HCT116 (cell line): Measurements from ENCODE around the gene BTNL9. TPM values are rescaled to one million over a fixed set of nuclear protein-coding genes. Genes with fewer than 3 reads are reported as not detected.

Experiments used
- ATAC-seq: fragments of 200-7000 bp; cut with Tn5 transposase; 2 replicates; pipeline ENCODE4 v1.9.1; 2020; ENCODE audit warnings: mild to moderate bottlenecking, moderate library complexity
- BruUV-seq: library from RNA; stranded (reverse); fragments of 400-500 nt; replicated peaks from 2 replicates; lab custom pipeline; 2021; lab: Mats Ljungman, UMichigan
- CTCF ChIA-PET: fragments of 300-600 bp; sonication (Branson Sonifier 250); formaldehyde crosslinking; loops from one replicate; lab custom pipeline; 2021; ENCODE audit warnings: antibody characterized with exemption; lab: Charles Lee
- POLR2A ChIA-PET: fragments of 300-600, 350-600 bp; sonication (Branson Sonifier 250); formaldehyde crosslinking; loops from one replicate; lab custom pipeline; 2021; ENCODE audit warnings: antibody characterized with exemption; lab: Charles Lee
- RAD21 ChIA-PET, 2 experiments: fragments of 300-600 bp; sonication (Branson Sonifier 250); formaldehyde crosslinking; loops; one replicate each; lab custom pipeline; 2023; ENCODE audit warnings: low total read pairs in 2 of 2; ENCODE audit not compliant: uncharacterized antibody in 2 of 2, unreplicated experiment in 2 of 2, low non-redundant PET in 1 of 2; lab: Charles Lee
- DNase-seq: peaks from one replicate; pipeline ENCODE4 v3.0.0-alpha.2; 2010; ENCODE audit warnings: low read depth, low spot score
- H2AFZ ChIP-seq: fragments of 200-600 bp; shearing (Covaris generic), sonication (generic); 2 replicates; pipeline ENCODE4 v1.6.1; 2017; ENCODE audit warnings: low read depth, mixed run types, mixed read lengths, antibody characterized with exemption, low read length; ENCODE audit not compliant: poor library complexity, severe bottlenecking
- H3K27ac ChIP-seq: 2 replicates; pipeline ENCODE4 v1.5.1; 2012; ENCODE audit warnings: low read depth, low read length
- H3K27me3 ChIP-seq: fragments of 200-600 bp; sonication (generic); 2 replicates; pipeline ENCODE4 v1.6.1; 2016; ENCODE audit warnings: mixed run types, low read length, mixed read lengths; ENCODE audit not compliant: insufficient read depth
- H3K36me3 ChIP-seq, 2 experiments: fragments of 200-500 bp in 1 of 2; fragments of 200-600 bp in 1 of 2; sonication (Bioruptor generic) in 1 of 2; sonication (generic) in 1 of 2; 2 replicates each; pipeline versions ENCODE4 v1.5.1 to v1.6.1; 2014 to 2016; ENCODE audit warnings: low read length in 2 of 2, inconsistent platforms in 1 of 2, mixed read lengths in 1 of 2, mixed run types in 1 of 2; ENCODE audit not compliant: insufficient read depth in 2 of 2, control insufficient read depth in 1 of 2
- H3K4me1 ChIP-seq, 2 experiments: fragments of 200-600 bp in 1 of 2; sonication (generic) in 1 of 2; 2 replicates each; pipeline versions ENCODE4 v1.5.1 to v1.6.1; 2012 to 2017; ENCODE audit warnings: low read length in 2 of 2, inconsistent platforms in 1 of 2, mild to moderate bottlenecking in 1 of 2, mixed read lengths in 1 of 2, mixed run types in 1 of 2, moderate library complexity in 1 of 2; ENCODE audit not compliant: insufficient read depth in 2 of 2, control insufficient read depth in 1 of 2
- H3K4me2 ChIP-seq: fragments of 200-600 bp; sonication (generic); 2 replicates; pipeline ENCODE4 v1.6.1; 2017; ENCODE audit warnings: mixed run types, low read length, mixed read lengths
- H3K4me3 ChIP-seq, 2 experiments: fragments of 200-600 bp in 1 of 2; sonication (generic) in 1 of 2; replicated peaks in 1 of 2; 2 replicates each; pipeline ENCODE4 v1.5.1; 2011 to 2016; ENCODE audit warnings: low read length in 2 of 2, control low read depth in 1 of 2, low read depth in 1 of 2, mild to moderate bottlenecking in 1 of 2, mixed read lengths in 1 of 2, mixed run types in 1 of 2
- H3K79me2 ChIP-seq: fragments of 200-600 bp; sonication (generic); 2 replicates; pipeline ENCODE4 v1.6.1; 2017; ENCODE audit warnings: mild to moderate bottlenecking, mixed run types, low read length, moderate library complexity, mixed read lengths; ENCODE audit not compliant: insufficient read depth
- H3K9ac ChIP-seq: fragments of 200-600 bp; sonication (generic); 2 replicates; pipeline ENCODE4 v1.6.1; 2016; ENCODE audit warnings: low read length, mixed read lengths
- H3K9me2 ChIP-seq: fragments of 200-600 bp; sonication (generic), shearing (Covaris generic); 2 replicates; pipeline ENCODE4 v1.6.1; 2017; ENCODE audit warnings: mixed run types, mild to moderate bottlenecking, moderate library complexity; ENCODE audit not compliant: insufficient read depth
- H3K9me3 ChIP-seq, 2 experiments: fragments of 200-500 bp in 1 of 2; fragments of 200-600 bp in 1 of 2; sonication (Bioruptor generic) in 1 of 2; sonication (generic) in 1 of 2; 2 replicates each; pipeline ENCODE4 v1.6.1; 2014 to 2017; ENCODE audit warnings: low read length in 2 of 2, mixed read lengths in 2 of 2, inconsistent platforms in 1 of 2, low read depth in 1 of 2, mild to moderate bottlenecking in 1 of 2, mixed run types in 1 of 2, moderate library complexity in 1 of 2; ENCODE audit not compliant: control insufficient read depth in 1 of 2, insufficient read depth in 1 of 2
- H4K20me1 ChIP-seq: fragments of 200-600 bp; sonication (generic), shearing (Covaris generic); 2 replicates; pipeline ENCODE4 v1.6.1; 2017; ENCODE audit warnings: mixed run types, mild to moderate bottlenecking, moderate library complexity; ENCODE audit not compliant: insufficient read depth
- ELF1 ChIP-seq: IDR thresholded peaks from 2 replicates; pipeline ENCODE4 v1.6.1; 2012; ENCODE audit warnings: low read depth, borderline replicate concordance
- EZH2phosphoT487 ChIP-seq: fragments of 200-600 bp; IDR thresholded peaks from 2 replicates; pipeline ENCODE4 v1.6.1; 2018; ENCODE audit warnings: antibody characterized with exemption, borderline replicate concordance
- JUND ChIP-seq: IDR thresholded peaks from 2 replicates; pipeline ENCODE4 v1.6.1; 2012
- RAD21 ChIP-seq: IDR thresholded peaks from 2 replicates; pipeline ENCODE4 v1.6.1; 2012; ENCODE audit warnings: low read depth, mild to moderate bottlenecking
- SIN3A ChIP-seq: IDR thresholded peaks from 2 replicates; pipeline ENCODE4 v1.6.1; 2012; ENCODE audit warnings: low read depth
- SP1 ChIP-seq: IDR thresholded peaks from 2 replicates; pipeline ENCODE4 v1.6.1; 2012; ENCODE audit warnings: low read depth
- SRF ChIP-seq: IDR thresholded peaks from 2 replicates; pipeline ENCODE4 v1.6.1; 2012; ENCODE audit warnings: low read depth
- YY1 ChIP-seq: IDR thresholded peaks from 2 replicates; pipeline ENCODE4 v1.6.1; 2011; ENCODE audit warnings: low read length, low read depth, moderate library complexity, mild to moderate bottlenecking; ENCODE audit not compliant: insufficient replicate concordance; ENCODE audit errors: extremely low read depth
- ZBTB33 ChIP-seq: IDR thresholded peaks from 2 replicates; pipeline ENCODE4 v1.6.1; 2011; ENCODE audit warnings: mild to moderate bottlenecking, low read length, moderate library complexity; ENCODE audit not compliant: insufficient replicate concordance; ENCODE audit errors: extremely low read depth
- ZFX ChIP-seq: fragments of 450-650 bp; IDR thresholded peaks from 2 replicates; pipeline ENCODE4 v1.6.1; 2017
- ZNF274 ChIP-seq: fragments of 200-500 bp; sonication (Bioruptor generic); IDR thresholded peaks from 2 replicates; pipeline ENCODE4 v1.6.1; 2014; ENCODE audit warnings: mild to moderate bottlenecking, low read depth, low read length, inconsistent platforms
- intact Hi-C: fragments of 100-400 bp; cut with micrococcal nuclease; formaldehyde crosslinking; loops from 2 replicates; pipeline ENCODE4 v1.10.0; 2022
- total RNA-seq: library from RNA; stranded (reverse); gene quantifications from one replicate; pipeline ENCODE4 v1.2.1, GENCODE V29; 2021; ENCODE audit not compliant: unreplicated experiment
- TF ChIP-seq, protein P1 (sequence below): IDR thresholded peaks from 2 replicates; pipeline ENCODE4 v1.6.1; 2012; ENCODE audit warnings: low read depth
- TF ChIP-seq, protein P2 (sequence below), 3 experiments: fragments of 200-600 bp in 1 of 3; sonication (generic) in 1 of 3; IDR thresholded peaks in 2 of 3; conservative IDR thresholded peaks in 1 of 3; 2 replicates each; pipeline ENCODE4 v1.5.1; 2012 to 2017; ENCODE audit warnings: low read depth in 2 of 3, low read length in 2 of 3, antibody characterized with exemption in 1 of 3, borderline replicate concordance in 1 of 3, control low read depth in 1 of 3, mild to moderate bottlenecking in 1 of 3, mixed read lengths in 1 of 3, mixed run types in 1 of 3, moderate library complexity in 1 of 3; ENCODE audit not compliant: insufficient read depth in 1 of 3

Gene BTNL9
- total RNA-seq, 1 experiment from 2014 or later = 11.7 TPM

- H4K20me1 ChIP-seq = no peaks in the 10 kb centered on the region
- CTCF ChIA-PET = no interaction called here
Measured at GRCh38 chr5:181076920-181077319, 36.9 kb downstream of the BTNL9 start.

DNA sequence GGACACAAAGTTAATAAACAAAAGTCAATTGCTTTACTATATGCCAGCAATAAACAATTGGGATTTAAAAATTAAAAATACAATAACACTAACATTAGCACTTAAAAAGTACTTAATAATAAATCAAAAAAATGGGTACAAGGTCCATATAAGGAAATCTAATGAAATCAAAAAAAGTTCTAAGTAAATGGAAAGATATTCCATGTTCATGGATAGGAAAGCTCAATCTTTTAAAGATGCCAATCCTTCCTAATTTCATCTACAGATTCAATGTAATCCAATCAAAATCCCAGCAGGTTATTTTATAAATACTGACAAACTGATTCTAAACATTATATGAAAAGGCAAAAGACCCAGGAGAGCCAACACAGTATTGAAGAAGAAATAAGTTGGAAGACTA lies 41.9 kb downstream of the BTNL9 start:
- no TSS peak for BruUV-seq
- Histone ChIP-seq H2AFZ (no peak overlapping the region), H3K9me2 (no peaks in the 10 kb centered on the region), H3K4me1 (no peaks in the 10 kb centered on the region), H3K27me3 (no peaks in the 10 kb centered on the region; the same call in 1 of the 2 replicates), H3K79me2 (no peaks in the 10 kb centered on the region), H3K27ac (no peak overlapping the region), H4K20me1 (no peaks in the 10 kb centered on the region), H3K36me3 (no peaks in the 10 kb centered on the region), H3K4me2 (no peak overlapping the region), H3K9ac (no peak overlapping the region), H3K9me3 (no peaks in the 10 kb centered on the region), H3K4me3 (no peak overlapping the region)
- intact Hi-C loops = no loop called here
- no peak for ATAC-seq
- no peak for TF ChIP-seq RAD21
- TF ChIP-seq SIN3A = no peak
- TF ChIP-seq, protein P1, sequence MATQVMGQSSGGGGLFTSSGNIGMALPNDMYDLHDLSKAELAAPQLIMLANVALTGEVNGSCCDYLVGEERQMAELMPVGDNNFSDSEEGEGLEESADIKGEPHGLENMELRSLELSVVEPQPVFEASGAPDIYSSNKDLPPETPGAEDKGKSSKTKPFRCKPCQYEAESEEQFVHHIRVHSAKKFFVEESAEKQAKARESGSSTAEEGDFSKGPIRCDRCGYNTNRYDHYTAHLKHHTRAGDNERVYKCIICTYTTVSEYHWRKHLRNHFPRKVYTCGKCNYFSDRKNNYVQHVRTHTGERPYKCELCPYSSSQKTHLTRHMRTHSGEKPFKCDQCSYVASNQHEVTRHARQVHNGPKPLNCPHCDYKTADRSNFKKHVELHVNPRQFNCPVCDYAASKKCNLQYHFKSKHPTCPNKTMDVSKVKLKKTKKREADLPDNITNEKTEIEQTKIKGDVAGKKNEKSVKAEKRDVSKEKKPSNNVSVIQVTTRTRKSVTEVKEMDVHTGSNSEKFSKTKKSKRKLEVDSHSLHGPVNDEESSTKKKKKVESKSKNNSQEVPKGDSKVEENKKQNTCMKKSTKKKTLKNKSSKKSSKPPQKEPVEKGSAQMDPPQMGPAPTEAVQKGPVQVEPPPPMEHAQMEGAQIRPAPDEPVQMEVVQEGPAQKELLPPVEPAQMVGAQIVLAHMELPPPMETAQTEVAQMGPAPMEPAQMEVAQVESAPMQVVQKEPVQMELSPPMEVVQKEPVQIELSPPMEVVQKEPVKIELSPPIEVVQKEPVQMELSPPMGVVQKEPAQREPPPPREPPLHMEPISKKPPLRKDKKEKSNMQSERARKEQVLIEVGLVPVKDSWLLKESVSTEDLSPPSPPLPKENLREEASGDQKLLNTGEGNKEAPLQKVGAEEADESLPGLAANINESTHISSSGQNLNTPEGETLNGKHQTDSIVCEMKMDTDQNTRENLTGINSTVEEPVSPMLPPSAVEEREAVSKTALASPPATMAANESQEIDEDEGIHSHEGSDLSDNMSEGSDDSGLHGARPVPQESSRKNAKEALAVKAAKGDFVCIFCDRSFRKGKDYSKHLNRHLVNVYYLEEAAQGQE = no peak
- no peak for TF ChIP-seq SRF
- TF ChIP-seq EZH2phosphoT487 = no peak
- no peak for TF ChIP-seq ELF1
- no peak for TF ChIP-seq ZBTB33
- no peak for TF ChIP-seq YY1
- TF ChIP-seq, protein P2, sequence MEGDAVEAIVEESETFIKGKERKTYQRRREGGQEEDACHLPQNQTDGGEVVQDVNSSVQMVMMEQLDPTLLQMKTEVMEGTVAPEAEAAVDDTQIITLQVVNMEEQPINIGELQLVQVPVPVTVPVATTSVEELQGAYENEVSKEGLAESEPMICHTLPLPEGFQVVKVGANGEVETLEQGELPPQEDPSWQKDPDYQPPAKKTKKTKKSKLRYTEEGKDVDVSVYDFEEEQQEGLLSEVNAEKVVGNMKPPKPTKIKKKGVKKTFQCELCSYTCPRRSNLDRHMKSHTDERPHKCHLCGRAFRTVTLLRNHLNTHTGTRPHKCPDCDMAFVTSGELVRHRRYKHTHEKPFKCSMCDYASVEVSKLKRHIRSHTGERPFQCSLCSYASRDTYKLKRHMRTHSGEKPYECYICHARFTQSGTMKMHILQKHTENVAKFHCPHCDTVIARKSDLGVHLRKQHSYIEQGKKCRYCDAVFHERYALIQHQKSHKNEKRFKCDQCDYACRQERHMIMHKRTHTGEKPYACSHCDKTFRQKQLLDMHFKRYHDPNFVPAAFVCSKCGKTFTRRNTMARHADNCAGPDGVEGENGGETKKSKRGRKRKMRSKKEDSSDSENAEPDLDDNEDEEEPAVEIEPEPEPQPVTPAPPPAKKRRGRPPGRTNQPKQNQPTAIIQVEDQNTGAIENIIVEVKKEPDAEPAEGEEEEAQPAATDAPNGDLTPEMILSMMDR (IDR thresholded peaks at IDR 0.05 in 2 of 3, conservative IDR thresholded peaks at IDR 0.05 in 1 of 3; ENCODE audit: borderline replicate concordance in 1 of 3, insufficient read depth in 1 of 3, low read depth in 2 of 3, low read length in 2 of 3) = no peak
- ChIA-PET CTCF (no interaction called here), RAD21 (no interaction called here), POLR2A (no interaction called here)
- DNase-seq = no peak

More at GRCh38 chr5:181076920-181077319, 36.9 kb downstream of the BTNL9 start:
- ChIA-PET RAD21 (no interaction called here), POLR2A (no interaction called here)
- Histone ChIP-seq H3K79me2 (no peaks in the 10 kb centered on the region), H3K9me3 (peaks cover 0 to 3% of the 10 kb centered on the region in 2 experiments; a peak in 1 of 4 replicates), H3K27ac (no peak overlapping the region), H3K4me3 (no peak overlapping the region), H2AFZ (no peak overlapping the region), H3K9me2 (no peaks in the 10 kb centered on the region), H3K4me1 (no peaks in the 10 kb centered on the region), H3K9ac (no peak overlapping the region), H3K36me3 (no peaks in the 10 kb centered on the region), H3K4me2 (no peak overlapping the region), H3K27me3 (no peaks in the 10 kb centered on the region)
- no TSS peak for BruUV-seq
- ATAC-seq = no peak
- no peak for DNase-seq
- intact Hi-C loops = loop anchor here (10.0 kb wide), 1 partner anchor 292 kb away; no protein-coding TSS in a partner anchor
- TF ChIP-seq ZNF274 = no peak
- TF ChIP-seq JUND = no peak
- no peak for TF ChIP-seq ZFX
- TF ChIP-seq SP1 = no peak
